ENCODE results near the gene NRCAM.

Gene NRCAM

DNA sequence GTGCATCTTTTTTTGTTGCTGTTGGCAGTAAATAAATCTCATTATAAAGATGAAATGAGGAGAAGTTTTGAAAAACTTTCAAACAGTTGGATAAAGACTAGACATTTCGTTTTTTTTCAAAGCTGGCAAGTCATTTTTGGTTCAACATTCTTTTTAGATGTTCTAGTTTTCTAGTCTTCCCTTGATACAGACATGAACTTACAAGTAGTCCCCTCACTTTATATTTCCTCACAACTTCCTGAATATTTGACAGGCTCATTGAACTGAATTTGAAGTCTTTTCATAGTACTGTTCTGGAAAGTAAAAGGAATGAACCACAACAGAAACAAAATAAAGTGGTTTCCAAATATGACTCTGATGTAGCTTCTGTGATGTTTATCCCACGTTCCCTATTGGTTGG, 134.2 kb downstream of the NRCAM start:
- DNase-seq: no peak
- TF ChIP-seq GATA1 (IDR thresholded peaks at IDR 0.05; ENCODE audit: low read depth, low read length) (no peak), POLR2A (IDR thresholded peaks at IDR 0.05; ENCODE audit: low read length) (no peak)

DNA sequence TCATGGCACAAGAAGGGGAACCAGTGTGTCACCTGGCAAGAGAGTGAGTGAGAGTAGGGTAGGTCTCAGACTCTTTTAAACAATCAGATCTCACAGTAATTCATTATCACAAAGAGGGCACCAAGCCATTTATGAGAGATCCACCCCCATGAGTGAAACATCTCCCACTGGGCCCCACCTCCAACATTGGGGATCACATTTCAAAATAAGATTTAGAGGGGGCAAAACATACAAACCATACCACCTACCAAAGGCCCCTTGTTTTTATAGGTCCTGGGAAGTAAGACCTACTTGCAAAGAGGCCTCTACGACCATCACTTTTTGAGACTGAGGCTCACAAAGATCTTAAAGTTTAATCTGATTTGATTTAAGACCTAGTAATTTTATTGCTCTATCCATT, 134.9 kb downstream of the NRCAM start:
- TF ChIP-seq POLR2A (IDR thresholded peaks at IDR 0.05; ENCODE audit: low read length): no peak
- TF ChIP-seq GATA1 (IDR thresholded peaks at IDR 0.05; ENCODE audit: low read depth, low read length): no peak
- no peak for DNase-seq

DNA sequence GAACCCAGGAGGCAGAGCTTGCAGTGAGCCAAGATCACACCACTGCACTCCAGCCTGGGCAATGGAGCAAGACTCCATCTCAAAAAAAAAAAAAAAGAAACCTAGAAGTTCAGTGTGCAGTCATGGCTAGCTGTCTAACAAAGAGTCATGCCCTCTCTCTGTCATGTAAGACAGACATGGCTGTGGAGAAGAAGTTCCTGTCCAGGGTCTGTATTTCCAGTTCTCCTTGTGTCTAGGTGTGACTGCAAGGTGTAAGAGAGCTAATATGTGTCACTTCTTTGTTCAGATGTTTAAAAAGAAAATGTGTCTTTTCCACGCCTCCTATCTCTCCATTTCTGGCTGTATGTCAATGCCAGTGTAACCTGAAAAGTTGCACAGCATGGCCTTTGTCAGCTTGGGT, 139.5 kb downstream of the NRCAM start:
- DNase-seq: no peak
- TF ChIP-seq POLR2A (IDR thresholded peaks at IDR 0.05; ENCODE audit: low read length): no peak
- no peak for TF ChIP-seq GATA1 (IDR thresholded peaks at IDR 0.05; ENCODE audit: low read depth, low read length)

DNA sequence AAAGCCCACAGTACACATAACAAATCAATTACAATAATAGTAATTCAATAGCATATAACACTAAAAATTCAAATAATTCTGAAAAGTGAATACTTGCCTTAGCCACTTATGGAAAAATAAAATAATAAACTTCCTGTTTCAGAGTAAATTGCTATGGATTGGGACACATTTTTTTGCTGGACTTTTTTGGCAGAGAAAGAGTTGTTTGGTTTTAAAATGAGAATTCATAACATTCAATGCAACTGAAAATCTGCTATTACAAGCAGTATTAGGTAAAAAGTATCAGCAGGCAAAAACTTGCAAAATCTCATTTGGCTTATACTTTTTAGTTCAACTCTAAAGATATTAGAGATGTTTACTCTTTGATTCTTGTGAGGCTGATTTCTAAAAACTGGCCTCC, 141.7 kb downstream of the NRCAM start:
- TF ChIP-seq GATA1 (IDR thresholded peaks at IDR 0.05; ENCODE audit: low read depth, low read length) (no peak), POLR2A (IDR thresholded peaks at IDR 0.05; ENCODE audit: low read length) (no peak)
- DNase-seq: no peak

DNA sequence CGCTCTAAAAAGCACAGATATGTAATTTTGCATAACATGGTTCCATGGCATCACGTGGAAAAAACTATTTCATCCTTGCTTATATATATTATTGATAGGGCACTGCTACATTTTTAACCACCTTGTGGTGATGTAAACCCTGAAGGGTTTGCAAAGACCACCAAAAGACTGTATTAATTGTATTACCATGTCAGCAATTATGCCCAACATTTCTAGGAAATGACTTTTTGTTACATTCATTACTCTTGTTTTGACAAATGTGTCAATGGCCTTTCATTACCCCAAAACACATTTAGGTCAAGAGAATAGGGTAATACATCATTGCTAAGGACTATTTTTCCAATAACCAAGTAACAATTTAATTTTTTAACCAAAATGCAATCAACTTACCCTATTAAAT, 142.2 kb downstream of the NRCAM start:
- TF ChIP-seq GATA1 (IDR thresholded peaks at IDR 0.05; ENCODE audit: low read depth, low read length) (no peak), POLR2A (IDR thresholded peaks at IDR 0.05; ENCODE audit: low read length) (no peak)
- DNase-seq: no peak

DNA sequence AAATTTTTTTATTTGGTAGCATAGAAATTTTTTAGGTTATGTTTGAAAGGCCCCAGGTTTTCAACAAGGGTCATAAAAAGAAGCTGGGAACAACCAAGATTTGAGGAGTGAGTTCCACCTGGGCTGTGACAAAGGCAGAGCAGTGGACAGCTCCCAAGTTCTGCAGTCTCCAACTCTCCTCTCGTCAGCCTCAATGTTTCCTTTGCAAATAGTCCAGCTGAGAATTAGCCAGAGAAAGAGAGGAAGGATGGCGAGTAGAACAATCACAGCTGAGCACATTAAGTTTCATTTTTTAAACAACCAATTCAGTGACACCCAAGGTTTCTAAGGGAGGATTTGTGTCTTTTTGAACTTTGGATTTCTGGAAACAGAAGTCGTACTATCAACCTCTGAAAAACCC, 143.2 kb downstream of the NRCAM start:
- no peak for DNase-seq
- TF ChIP-seq GATA1 (IDR thresholded peaks at IDR 0.05; ENCODE audit: low read depth, low read length) (no peak), POLR2A (IDR thresholded peaks at IDR 0.05; ENCODE audit: low read length) (no peak)

DNA sequence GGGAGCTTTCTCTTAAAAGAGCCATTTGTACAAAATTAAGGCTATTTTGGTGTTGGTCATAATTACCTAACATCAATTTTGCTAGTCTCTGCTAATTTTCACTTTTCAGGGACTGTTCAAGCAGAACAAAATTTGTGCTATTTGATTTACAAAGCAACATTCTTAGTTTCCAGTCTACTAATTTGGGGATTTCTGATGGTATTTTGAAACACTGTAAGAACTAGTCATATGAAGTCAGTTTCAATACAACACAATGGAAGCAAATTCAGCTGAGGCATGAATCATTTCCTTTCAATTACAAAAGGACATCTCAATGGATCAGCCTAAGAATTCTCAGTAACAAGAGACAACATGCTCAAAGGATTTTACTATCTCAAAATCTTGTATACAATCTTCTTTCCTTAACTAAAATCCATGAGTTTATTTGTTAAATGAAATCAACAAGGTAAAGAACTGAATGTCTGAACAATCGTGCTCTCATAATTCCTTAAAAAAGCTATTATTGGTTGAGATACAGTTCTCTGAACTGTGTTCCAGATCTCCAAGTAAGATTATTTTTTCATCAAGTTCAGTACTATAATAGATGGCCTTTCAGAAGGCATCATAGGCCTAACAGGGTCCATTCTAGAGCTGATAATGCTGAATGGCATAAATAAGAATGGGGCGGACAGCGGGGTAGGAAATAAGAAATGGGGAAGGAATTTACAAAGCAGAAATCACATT, 144.6 kb downstream of the NRCAM start:
- DNase-seq: no peak
- no peak for TF ChIP-seq GATA1 (IDR thresholded peaks at IDR 0.05; ENCODE audit: low read depth, low read length)
- no peak for TF ChIP-seq POLR2A (IDR thresholded peaks at IDR 0.05; ENCODE audit: low read length)

DNA sequence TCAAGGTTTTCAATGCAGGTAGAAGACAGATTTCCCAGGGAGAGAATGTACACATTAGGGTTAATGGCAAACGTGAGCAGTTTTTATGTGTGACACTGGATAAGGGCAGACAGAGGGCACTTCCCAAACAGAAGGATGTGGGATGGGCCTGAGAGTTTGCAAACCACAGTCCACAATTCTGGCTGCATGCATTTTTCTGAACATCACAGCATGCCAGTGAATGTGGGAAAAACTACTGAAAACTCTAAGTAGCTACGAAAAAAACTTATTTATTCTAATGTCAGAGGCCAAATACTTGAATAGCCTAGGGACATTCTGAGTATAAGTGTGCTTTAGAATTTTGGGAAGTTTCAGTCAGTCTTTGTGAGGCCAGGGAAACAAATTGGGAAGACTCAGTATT, 145.9 kb downstream of the NRCAM start:
- TF ChIP-seq POLR2A (IDR thresholded peaks at IDR 0.05; ENCODE audit: low read length) (no peak), GATA1 (IDR thresholded peaks at IDR 0.05; ENCODE audit: low read depth, low read length) (no peak)
- no peak for DNase-seq

DNA sequence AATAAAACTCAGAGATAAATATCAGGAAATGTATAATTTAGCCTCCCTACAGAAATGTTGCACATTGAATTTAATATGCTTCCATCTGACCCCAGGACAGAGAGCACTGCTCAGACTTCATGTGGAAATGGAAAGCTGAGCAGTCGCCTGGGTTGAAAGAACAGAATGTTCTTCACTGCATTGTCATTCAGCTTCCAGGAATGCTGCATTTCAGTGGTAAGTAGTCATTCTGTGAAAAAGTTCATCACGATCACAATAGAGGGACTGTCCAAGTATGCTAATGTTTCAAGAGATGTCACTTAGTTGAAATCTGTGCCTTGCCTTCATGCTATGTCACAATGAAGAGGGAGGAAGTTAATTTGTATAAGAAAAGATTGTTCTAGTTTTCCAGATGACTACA, 147.3 kb downstream of the NRCAM start:
- DNase-seq: no peak
- TF ChIP-seq GATA1 (IDR thresholded peaks at IDR 0.05; ENCODE audit: low read depth, low read length) (no peak), POLR2A (IDR thresholded peaks at IDR 0.05; ENCODE audit: low read length) (no peak)

DNA sequence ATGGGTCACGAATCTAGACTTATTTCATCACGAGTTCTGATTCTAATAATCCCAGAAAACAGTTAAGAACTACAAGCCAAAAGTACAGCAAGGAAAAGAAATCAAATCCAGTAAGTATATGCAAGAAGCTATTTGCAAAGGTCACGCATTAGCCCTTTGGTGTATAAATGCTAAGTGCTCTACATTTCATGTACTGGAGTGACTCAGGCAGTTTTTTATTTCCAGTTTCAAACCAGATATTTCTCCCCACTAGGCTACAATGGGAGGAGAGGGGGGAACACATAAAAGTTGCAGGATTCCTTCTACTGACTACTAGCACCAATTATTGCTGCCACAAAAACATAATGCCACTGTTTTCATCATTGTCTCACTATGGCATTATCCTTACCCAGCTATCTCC, 148.0 kb downstream of the NRCAM start:
- no peak for DNase-seq
- no peak for TF ChIP-seq GATA1 (IDR thresholded peaks at IDR 0.05; ENCODE audit: low read depth, low read length)
- TF ChIP-seq POLR2A (IDR thresholded peaks at IDR 0.05; ENCODE audit: low read length): no peak

DNA sequence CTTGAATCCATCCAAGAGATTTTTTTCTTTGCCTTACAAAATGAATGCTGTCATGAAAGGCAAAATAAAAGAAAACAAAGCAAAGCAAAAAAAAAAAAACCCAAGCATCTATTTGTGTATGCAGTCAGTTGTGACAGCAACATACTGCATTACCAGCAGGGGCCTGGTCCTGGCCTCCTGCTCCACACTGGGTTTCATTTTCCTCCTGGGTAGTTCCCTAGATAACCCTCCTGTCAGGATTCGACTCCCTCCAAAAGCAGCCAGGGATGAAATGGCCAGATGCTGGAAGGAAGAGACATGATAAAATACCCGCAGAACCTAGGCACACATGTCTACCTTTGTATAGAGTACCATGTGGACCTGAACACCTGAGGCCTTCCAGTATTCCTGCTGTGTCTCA, 148.6 kb downstream of the NRCAM start:
- TF ChIP-seq GATA1 (IDR thresholded peaks at IDR 0.05; ENCODE audit: low read depth, low read length) (no peak), POLR2A (IDR thresholded peaks at IDR 0.05; ENCODE audit: low read length) (no peak)
- no peak for DNase-seq

DNA sequence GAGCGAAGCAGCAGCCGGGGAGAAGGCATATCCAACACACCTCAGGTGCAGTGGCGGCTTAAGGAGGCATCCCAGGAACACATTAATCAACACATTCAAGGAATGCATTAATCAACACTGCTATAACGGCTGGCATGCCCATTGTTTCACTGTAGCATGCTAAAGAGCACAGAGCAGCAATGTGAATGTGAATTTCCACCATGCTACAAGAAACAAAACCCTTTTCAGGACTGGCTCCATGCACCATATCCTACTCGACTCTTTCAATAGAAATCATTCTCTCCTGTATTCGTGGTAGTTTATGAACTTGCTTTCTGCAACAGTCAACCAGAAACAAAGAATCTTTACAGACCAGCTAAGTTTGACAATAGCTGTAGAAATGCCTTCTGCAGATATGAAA, 149.0 kb downstream of the NRCAM start:
- DNase-seq: no peak
- no peak for TF ChIP-seq POLR2A (IDR thresholded peaks at IDR 0.05; ENCODE audit: low read length)
- no peak for TF ChIP-seq GATA1 (IDR thresholded peaks at IDR 0.05; ENCODE audit: low read depth, low read length)

DNA sequence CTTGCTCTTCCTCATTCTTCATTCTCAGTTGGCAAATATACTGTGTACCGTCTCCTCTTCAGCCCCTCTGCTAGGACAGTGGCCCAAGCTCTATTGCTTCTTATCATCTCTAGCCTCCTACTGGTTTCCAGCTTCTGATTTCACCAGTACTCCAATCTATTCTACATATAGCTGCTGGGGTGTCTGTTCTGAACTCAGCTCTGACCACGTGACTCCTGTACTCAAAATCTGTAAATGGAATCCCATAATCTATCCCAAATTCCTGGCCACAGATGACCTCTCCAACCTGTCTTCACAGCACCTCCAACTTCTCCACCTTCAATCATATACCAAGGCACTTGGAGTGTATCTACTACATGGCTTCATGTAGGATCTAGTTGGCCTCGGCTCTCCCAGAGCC, 152.9 kb downstream of the NRCAM start:
- DNase-seq: no peak
- TF ChIP-seq GATA1 (IDR thresholded peaks at IDR 0.05; ENCODE audit: low read depth, low read length): no peak
- no peak for TF ChIP-seq POLR2A (IDR thresholded peaks at IDR 0.05; ENCODE audit: low read length)

DNA sequence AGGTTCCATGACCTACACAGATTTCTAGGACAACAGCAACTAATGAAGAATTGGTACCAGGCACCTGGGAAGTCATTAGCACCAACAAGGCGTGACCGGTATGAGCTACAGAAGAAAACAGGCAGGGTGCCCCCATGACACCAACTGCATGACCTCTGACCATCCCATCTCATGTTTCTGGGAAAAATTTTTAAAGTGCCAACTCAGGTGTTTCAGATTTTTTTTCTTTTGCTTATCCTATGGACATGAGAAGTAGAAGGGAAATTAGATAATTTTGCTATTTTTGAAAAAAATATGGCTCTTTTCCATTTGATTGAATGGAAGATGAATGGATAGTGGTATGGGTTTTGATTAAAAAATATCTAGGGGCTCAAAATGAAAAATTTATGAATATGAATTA, 154.8 kb downstream of the NRCAM start:
- TF ChIP-seq POLR2A (IDR thresholded peaks at IDR 0.05; ENCODE audit: low read length) (no peak), GATA1 (IDR thresholded peaks at IDR 0.05; ENCODE audit: low read depth, low read length) (no peak)
- DNase-seq: no peak

DNA sequence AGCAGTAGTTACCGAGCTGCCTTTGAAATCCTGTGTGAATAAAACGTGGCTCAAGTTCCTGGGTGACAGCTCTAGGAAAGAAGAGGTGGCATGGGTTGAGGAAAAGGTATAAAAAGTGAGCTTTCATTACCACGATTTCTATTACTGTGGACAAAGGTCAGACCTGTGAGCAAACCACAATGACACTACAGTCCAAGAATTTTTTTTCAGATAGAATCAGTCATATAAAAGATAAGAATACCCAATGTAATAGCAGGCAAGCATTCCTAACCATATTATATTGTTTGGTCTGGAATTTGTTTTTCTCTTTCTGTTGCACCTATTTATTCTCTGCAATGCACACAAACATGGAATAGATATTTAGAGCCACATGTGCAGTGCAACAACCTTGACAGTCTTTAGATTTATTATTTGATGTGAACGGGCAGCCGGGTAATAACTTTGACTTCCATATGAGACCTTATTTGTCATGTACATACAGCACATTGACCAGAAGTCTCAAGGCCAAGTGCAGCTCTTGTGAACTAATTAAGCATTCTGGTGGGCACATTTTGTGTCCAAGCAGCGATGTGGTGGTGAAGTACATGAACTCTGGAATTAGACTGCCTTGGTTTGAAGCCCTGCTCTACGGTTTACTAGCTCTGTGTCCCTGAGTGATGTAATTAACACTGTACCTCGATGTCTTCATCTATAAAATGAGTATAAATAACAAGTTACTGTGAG, 156.8 kb downstream of the NRCAM start:
- TF ChIP-seq POLR2A (IDR thresholded peaks at IDR 0.05; ENCODE audit: low read length) (no peak), GATA1 (IDR thresholded peaks at IDR 0.05; ENCODE audit: low read depth, low read length) (no peak)
- no peak for DNase-seq
